Adrenal gland (tissue), 12 donors: Measurements from ENCODE around the gene EHBP1L1. TPM values are rescaled to one million over a fixed set of nuclear protein-coding genes. Genes with fewer than 3 reads are reported as not detected.

ENCODE experiments used
- DNase-seq, 7 donors: peaks; one replicate each; pipeline ENCODE4 v3.0.0-alpha.2; 2019 to 2020
- H3K27ac ChIP-seq, 5 donors: fragments of 200-600 bp; sonication (generic) in 4 of 5; 1 replicate in 3 of 5; 2 replicates in 2 of 5; pipeline versions ENCODE4 v1.5.1 to v1.8.0; 2016 to 2020; ENCODE audit warnings: mild to moderate bottlenecking in 1 of 5
- H3K27me3 ChIP-seq: fragments of 200-600 bp; 2 replicates; pipeline ENCODE4 v1.8.0; 2021
- H3K36me3 ChIP-seq, 2 donors: fragments of 200-600 bp; replicated peaks in 1 of 2; 1 replicate in 1 of 2; 2 replicates in 1 of 2; pipeline versions ENCODE4 v1.5.1 to v1.8.0; 2018 to 2022
- H3K4me1 ChIP-seq, 2 donors: fragments of 200-600 bp; replicated peaks in 1 of 2; 1 replicate in 1 of 2; 2 replicates in 1 of 2; pipeline versions ENCODE4 v1.5.1 to v1.8.0; 2018 to 2021
- H3K4me3 ChIP-seq, 4 donors: fragments of 200-600 bp; sonication (generic) in 3 of 4; one replicate each; pipeline ENCODE4 v1.5.1; 2016 to 2018
- H3K9me3 ChIP-seq, 3 donors: fragments of 200-600 bp; sonication (generic) in 1 of 3; replicated peaks in 1 of 3; 1 replicate in 2 of 3; 2 replicates in 1 of 3; pipeline versions ENCODE4 v1.5.1 to v1.8.0; 2016 to 2021
- POLR2A ChIP-seq, 2 donors: fragments of 450-650 bp; IDR thresholded peaks; one replicate each; pipeline ENCODE4 v1.6.1; 2017; ENCODE audit warnings: antibody characterized with exemption in 2 of 2, mild to moderate bottlenecking in 2 of 2, moderate library complexity in 1 of 2
- WGBS, 4 donors: extraction: QIAGEN DNeasy Blood & Tissue Kit in 2 of 4; methylation state at CpG; one replicate each; pipeline versions ENCODE4 v1.1.5 to v1.1.7; 2013 to 2017; 5-methylcytosine and 5-hydroxymethylcytosine counted together
- intact Hi-C, 2 donors: fragments of 100-400 bp; cut with DNase I; formaldehyde crosslinking; loops; one replicate each; pipeline versions ENCODE4 v1.14.1 to v1.15.0; 2022 to 2023
- polyA plus RNA-seq, 3 donors: library from polyadenylated mRNA; stranded (reverse); fragments of 200-250 nt in 2 of 3; fragments of 350-450 nt in 1 of 3; fragmentation: Illumina TruSeq in 1 of 3; extraction: RNeasy Lipid Tissue Mini Kit (QIAGEN cat#74804) in 1 of 3; gene quantifications; one replicate each; pipeline ENCODE4 v1.2.3, GENCODE V29; 2013 to 2014
- total RNA-seq, 9 donors: library from RNA; depleted of rRNA in 4 of 9; stranded (reverse); fragments of >200 nt in 4 of 9; fragments of 120-200 nt in 1 of 9; fragmentation: NEBNext Ultra II Directional in 1 of 9; extraction: Animal tissue kit (Norgen Biotek cat#: 25700) in 1 of 9; gene quantifications; one replicate each; pipeline versions ENCODE4 v1.1.0 to v1.2.4, GENCODE V29; 2013 to 2023
- TF ChIP-seq, protein P1 (sequence below), 6 experiments: fragments of 450-650 bp in 4 of 6; fragments of 200-600 bp in 2 of 6; sonication (generic) in 1 of 6; IDR thresholded peaks; 1 replicate in 5 of 6; 2 replicates in 1 of 6; pipeline versions ENCODE4 v1.5.1 to v1.8.0; 2016 to 2021; ENCODE audit warnings: antibody characterized with exemption in 6 of 6, mild to moderate bottlenecking in 2 of 6, moderate library complexity in 1 of 6
- donor health status: healthy with polysubstance abuse.
- donor health status: Bipolar disorder and iron deficiency.
- donor health status: DM: yes; HTN: yes; CAD: no.
- donor health status: DM: no; HTN: no; CAD: no.
- donor health status: DM: no; HTN: no; CAD: no.
- donor health status: DM: yes; HTN: yes; CAD: no.

Gene EHBP1L1
- total and polyA plus RNA-seq, 12 donors, result 8.7 to 68.0 (median 34.5) TPM

- no peak for DNase-seq
- no peaks in the 10 kb centered on the region for H3K27me3 ChIP-seq
- peaks cover 0 to 49% of the 10 kb centered on the region in 2 donors for H3K36me3 ChIP-seq
- no peak for TF ChIP-seq POLR2A (IDR thresholded peaks at IDR 0.05)
- H3K9me3 ChIP-seq, result no peaks in the 10 kb centered on the region
- H3K4me1 ChIP-seq, result peaks cover 20 to 24% of the 10 kb centered on the region in 2 donors
- H3K27ac ChIP-seq, result peak overlapping the region in 2 of 5 donors; percentile 3 to 47
- WGBS, 4 donors, result 71 to 87% (median 74%) methylated on average over 7 to 12 of the region's 12 CpGs
- intact Hi-C loops, result no loop called here
- no peak overlapping the region for H3K4me3 ChIP-seq
Observed at GRCh38 chr11:65536412-65537295, 39.2 kb upstream of the EHBP1L1 start.

- 80 to 94% (median 86%) methylated on average over 1 to 2 of the region's 2 CpGs for WGBS, 4 donors
- H3K9me3 ChIP-seq, result no peaks in the 10 kb centered on the region
- intact Hi-C loops, result no loop called here
- TF ChIP-seq, protein P1, sequence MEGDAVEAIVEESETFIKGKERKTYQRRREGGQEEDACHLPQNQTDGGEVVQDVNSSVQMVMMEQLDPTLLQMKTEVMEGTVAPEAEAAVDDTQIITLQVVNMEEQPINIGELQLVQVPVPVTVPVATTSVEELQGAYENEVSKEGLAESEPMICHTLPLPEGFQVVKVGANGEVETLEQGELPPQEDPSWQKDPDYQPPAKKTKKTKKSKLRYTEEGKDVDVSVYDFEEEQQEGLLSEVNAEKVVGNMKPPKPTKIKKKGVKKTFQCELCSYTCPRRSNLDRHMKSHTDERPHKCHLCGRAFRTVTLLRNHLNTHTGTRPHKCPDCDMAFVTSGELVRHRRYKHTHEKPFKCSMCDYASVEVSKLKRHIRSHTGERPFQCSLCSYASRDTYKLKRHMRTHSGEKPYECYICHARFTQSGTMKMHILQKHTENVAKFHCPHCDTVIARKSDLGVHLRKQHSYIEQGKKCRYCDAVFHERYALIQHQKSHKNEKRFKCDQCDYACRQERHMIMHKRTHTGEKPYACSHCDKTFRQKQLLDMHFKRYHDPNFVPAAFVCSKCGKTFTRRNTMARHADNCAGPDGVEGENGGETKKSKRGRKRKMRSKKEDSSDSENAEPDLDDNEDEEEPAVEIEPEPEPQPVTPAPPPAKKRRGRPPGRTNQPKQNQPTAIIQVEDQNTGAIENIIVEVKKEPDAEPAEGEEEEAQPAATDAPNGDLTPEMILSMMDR (IDR thresholded peaks at IDR 0.05), result no peak
- TF ChIP-seq POLR2A (IDR thresholded peaks at IDR 0.05), result no peak
- H3K4me1 ChIP-seq, result peaks cover 20 to 26% of the 10 kb centered on the region in 2 donors
- no peak overlapping the region for H3K4me3 ChIP-seq
- no peak for DNase-seq
- H3K36me3 ChIP-seq, result peaks cover 0 to 43% of the 10 kb centered on the region in 2 donors
- H3K27ac ChIP-seq, result peak overlapping the region in 1 of 5 donors; percentile 47
- no peaks in the 10 kb centered on the region for H3K27me3 ChIP-seq
Observed at GRCh38 chr11:65537296-65537597, 38.6 kb upstream of the EHBP1L1 start.

GRCh38 chr11:65537620-65538231 lies 38.1 kb upstream of the EHBP1L1 start:
- H3K27ac ChIP-seq, result peak overlapping the region in 1 of 5 donors; percentile 47
- intact Hi-C loops, result no loop called here
- H3K4me3 ChIP-seq, result no peak overlapping the region
- TF ChIP-seq POLR2A (IDR thresholded peaks at IDR 0.05), result no peak
- TF ChIP-seq, protein P1 (IDR thresholded peaks at IDR 0.05), result no peak
- no peaks in the 10 kb centered on the region for H3K27me3 ChIP-seq
- peak in 2 of 7 donors; percentile 7 to 41 for DNase-seq
- H3K9me3 ChIP-seq, result no peaks in the 10 kb centered on the region
- peaks cover 0 to 38% of the 10 kb centered on the region in 2 donors for H3K36me3 ChIP-seq
- 78 to 88% (median 82%) methylated on average over 9 to 18 of the region's 18 CpGs for WGBS, 4 donors
- peaks cover 20 to 26% of the 10 kb centered on the region in 2 donors for H3K4me1 ChIP-seq

GRCh38 chr11:65538232-65538914 lies 37.5 kb upstream of the EHBP1L1 start:
- Histone ChIP-seq H3K27me3 (no peaks in the 10 kb centered on the region), H3K4me3 (no peak overlapping the region), H3K27ac (peak overlapping the region in 1 of 5 donors; percentile 47), H3K9me3 (no peaks in the 10 kb centered on the region), H3K36me3 (peaks cover 0 to 31% of the 10 kb centered on the region in 2 donors), H3K4me1 (peaks cover 20 to 26% of the 10 kb centered on the region in 2 donors)
- 68 to 87% (median 69%) methylated on average over 16 to 43 of the region's 43 CpGs for WGBS, 4 donors
- intact Hi-C loops, result no loop called here
- DNase-seq, result peak in 3 of 7 donors; percentile 25 to 39 (median 37)
- no peak for TF ChIP-seq POLR2A (IDR thresholded peaks at IDR 0.05)
